Gastroesophageal sphincter (tissue), 4 donors: ENCODE data around the gene YPEL4. TPM values are rescaled to one million over a fixed set of nuclear protein-coding genes. Genes with fewer than 3 reads are reported as not detected.

Source experiments
- ATAC-seq: fragments of 150-250 bp; one replicate; pipeline ENCODE4 v1.9.1; 2016; ENCODE audit warnings: mild to moderate bottlenecking, moderate library complexity
- H3K27ac ChIP-seq, 4 donors: fragments of 200-600 bp; sonication (generic) in 3 of 4; 1 replicate in 3 of 4; 2 replicates in 1 of 4; pipeline ENCODE4 v1.5.1; 2016 to 2019
- H3K27me3 ChIP-seq: fragments of 200-600 bp; sonication (generic); one replicate; pipeline ENCODE4 v1.5.1; 2019
- H3K36me3 ChIP-seq, 2 donors: fragments of 200-600 bp; sonication (generic); one replicate each; pipeline ENCODE4 v1.5.1; 2019; ENCODE audit warnings: control low read depth in 1 of 2
- H3K4me1 ChIP-seq, 3 donors: fragments of 200-600 bp; sonication (generic); 1 replicate in 2 of 3; 2 replicates in 1 of 3; pipeline ENCODE4 v1.5.1; 2016 to 2019; ENCODE audit warnings: control low read depth in 2 of 3
- H3K4me3 ChIP-seq, 2 donors: fragments of 200-600 bp; sonication (generic); one replicate each; pipeline ENCODE4 v1.5.1; 2019; ENCODE audit warnings: mild to moderate bottlenecking in 1 of 2, moderate library complexity in 1 of 2
- H3K9me3 ChIP-seq, 3 donors: fragments of 200-600 bp; sonication (generic); one replicate each; pipeline ENCODE4 v1.5.1; 2017 to 2019; ENCODE audit warnings: control low read depth in 2 of 3
- CTCF ChIP-seq, 4 experiments: fragments of 200-600 bp in 2 of 4; fragments of 450-650 bp in 2 of 4; sonication (generic) in 1 of 4; IDR thresholded peaks; one replicate each; pipeline ENCODE4 v1.5.1; 2017 to 2019; ENCODE audit warnings: antibody characterized with exemption in 4 of 4, mild to moderate bottlenecking in 2 of 4, moderate library complexity in 2 of 4
- EP300 ChIP-seq: sonication (generic); formaldehyde crosslinking; IDR thresholded peaks from one replicate; pipeline ENCODE4 v1.6.1; 2017; ENCODE audit warnings: antibody characterized with exemption, mild to moderate bottlenecking
- POLR2A ChIP-seq, 2 donors: fragments of 450-650 bp; IDR thresholded peaks; one replicate each; pipeline ENCODE4 v1.6.1; 2017; ENCODE audit warnings: antibody characterized with exemption in 2 of 2, mild to moderate bottlenecking in 2 of 2, moderate library complexity in 1 of 2
- POLR2AphosphoS5 ChIP-seq: sonication (generic); formaldehyde crosslinking; IDR thresholded peaks from one replicate; pipeline ENCODE4 v1.6.1; 2017; ENCODE audit warnings: antibody characterized with exemption
- WGBS, 2 donors: methylation state at CpG; one replicate each; pipeline ENCODE4 v1.1.5; 2018; ENCODE audit warnings: low coverage in 1 of 2; 5-methylcytosine and 5-hydroxymethylcytosine counted together
- total RNA-seq, 4 donors: library from RNA; depleted of rRNA; stranded (reverse); fragments of >200 nt; gene quantifications; one replicate each; pipeline ENCODE4 v1.1.0, GENCODE V29; 2016

Gene YPEL4
- total RNA-seq, 4 donors from 2014 or later = 1.2 to 3.3 (median 1.5) TPM

GRCh38 chr11:57640068-57640800 is 9.5 kb downstream of the YPEL4 start:
- no peaks in the 10 kb centered on the region for H3K36me3 ChIP-seq
- H3K27me3 ChIP-seq = no peaks in the 10 kb centered on the region
- no peak for TF ChIP-seq POLR2A (IDR thresholded peaks at IDR 0.05)
- no peak for TF ChIP-seq CTCF (IDR thresholded peaks at IDR 0.05)
- peak overlapping the region in 1 of 2 donors; percentile 72 for H3K4me3 ChIP-seq
- H3K4me1 ChIP-seq = peaks cover 0 to 55% (median 32%) of the 10 kb centered on the region in 3 donors
- H3K27ac ChIP-seq = peak overlapping the region in 3 of 4 donors; percentile 33 to 90 (median 45)
- no peak for ATAC-seq
- WGBS, 2 donors = 25 to 35% methylated on average over 4 of the region's 9 CpGs
- no peaks in the 10 kb centered on the region for H3K9me3 ChIP-seq

DNA sequence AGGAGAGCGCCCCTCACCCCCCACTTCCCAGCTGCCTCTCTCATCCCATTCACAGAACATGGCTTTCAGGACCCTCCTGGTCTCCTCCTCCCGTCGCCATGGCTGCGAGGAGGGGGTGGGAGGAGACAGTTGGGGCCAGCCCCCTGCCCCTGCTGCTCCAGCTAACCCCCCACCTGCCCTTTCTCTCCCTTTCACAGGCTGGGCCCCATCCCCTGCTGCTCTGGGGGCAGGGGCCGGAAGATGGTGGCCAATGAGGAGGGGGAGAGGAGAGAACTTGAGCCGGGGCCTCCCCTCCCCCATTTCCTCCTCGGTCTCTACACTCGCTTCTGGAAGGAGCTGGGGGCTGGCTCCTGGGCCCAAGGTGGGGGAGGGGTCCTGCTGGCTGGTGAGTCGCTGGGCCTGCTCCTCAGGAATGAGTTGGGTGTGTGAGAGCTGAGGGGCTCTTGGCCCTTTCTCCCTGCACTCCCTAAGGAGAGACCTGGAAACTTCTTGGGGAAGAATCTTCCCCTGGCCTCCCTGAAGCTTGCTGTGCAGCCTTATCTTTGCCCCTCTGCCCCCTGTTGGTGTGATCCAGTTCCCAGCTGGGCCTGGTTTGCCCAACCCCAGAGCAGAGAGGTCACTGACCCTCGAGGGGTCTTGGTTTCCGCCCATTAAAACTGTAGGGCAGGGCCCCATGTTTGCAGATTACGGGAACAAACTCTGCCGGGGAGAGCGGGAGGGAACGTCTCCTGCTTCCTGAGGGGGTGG is 10.2 kb downstream of the YPEL4 start:
- Histone ChIP-seq H3K4me1 (peaks cover 0 to 48% (median 27%) of the 10 kb centered on the region in 3 donors), H3K36me3 (no peaks in the 10 kb centered on the region), H3K27me3 (no peaks in the 10 kb centered on the region), H3K4me3 (peak overlapping the region; percentile 72 to 80), H3K27ac (peak overlapping the region in 3 of 4 donors; percentile 14 to 90 (median 45)), H3K9me3 (no peaks in the 10 kb centered on the region)
- no peak for ATAC-seq
- TF ChIP-seq EP300 (no peak), POLR2AphosphoS5 (no peak), POLR2A (IDR thresholded peaks at IDR 0.05) (no peak), CTCF (IDR thresholded peaks at IDR 0.05) (no peak)
- 0% methylated on average over 1 of the region's 15 CpGs; no CpG with 5 or more reads in 1 of the 2 donors for WGBS, 2 donors

DNA sequence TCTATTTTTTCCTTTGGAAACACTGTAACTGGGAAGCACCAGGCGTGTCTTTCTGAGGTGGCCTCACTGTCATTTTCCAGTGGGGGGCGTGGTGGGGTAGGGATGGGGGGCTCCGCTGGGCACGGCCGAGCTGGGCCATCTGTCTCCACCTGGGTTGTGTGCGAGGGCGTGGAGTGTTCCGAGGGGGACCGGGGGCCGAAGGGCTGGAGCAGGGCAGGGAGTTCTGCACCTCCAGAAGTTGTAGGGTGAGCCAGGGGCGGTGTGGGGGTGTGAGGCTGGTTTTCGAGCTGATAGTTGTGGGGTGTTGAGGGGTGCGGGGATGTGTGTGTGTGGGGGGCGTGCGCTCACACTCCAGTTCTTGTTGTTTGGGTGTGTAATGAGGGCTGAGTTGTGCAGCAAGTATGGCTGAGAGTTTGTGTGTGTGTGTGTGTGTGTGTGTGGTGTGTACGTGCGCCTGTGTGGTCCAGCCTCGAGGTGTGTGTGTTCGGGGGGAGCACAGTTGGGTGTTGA is 10.8 kb downstream of the YPEL4 start:
- H3K27me3 ChIP-seq = no peaks in the 10 kb centered on the region
- peak overlapping the region in 3 of 4 donors; percentile 81 to 90 (median 88) for H3K27ac ChIP-seq
- peak overlapping the region; percentile 72 to 80 for H3K4me3 ChIP-seq
- H3K36me3 ChIP-seq = no peaks in the 10 kb centered on the region
- peaks cover 0 to 43% (median 25%) of the 10 kb centered on the region in 3 donors for H3K4me1 ChIP-seq
- no peak for TF ChIP-seq CTCF (IDR thresholded peaks at IDR 0.05)
- H3K9me3 ChIP-seq = no peaks in the 10 kb centered on the region
- no peak for ATAC-seq
- no CpG with 5 or more reads among the region's 19 CpGs for whole genome bisulfite sequencing, 2 donors

GRCh38 chr11:57638005-57638781 is 11.5 kb downstream of the YPEL4 start:
- ATAC-seq = peak; percentile 91
- Histone ChIP-seq H3K36me3 (no peaks in the 10 kb centered on the region), H3K9me3 (no peaks in the 10 kb centered on the region), H3K4me3 (peak overlapping the region; percentile 72 to 80), H3K4me1 (peaks cover 0 to 43% (median 25%) of the 10 kb centered on the region in 3 donors), H3K27me3 (no peaks in the 10 kb centered on the region), H3K27ac (peak overlapping the region; percentile 29 to 90 (median 84))
- peak; percentile 59 for TF ChIP-seq POLR2AphosphoS5
- no peak for TF ChIP-seq EP300
- peak in 1 of 4 experiments; percentile 5 for TF ChIP-seq CTCF (IDR thresholded peaks at IDR 0.05)
- 0 to 1% methylated on average over 31 to 37 of the region's 47 CpGs for WGBS, 2 donors
